Ovary (tissue), 3 donors: Measurements from ENCODE around the gene ADGRV1.

Experiments
- CTCF ChIP-seq, 3 donors: fragments of 450-650 bp in 2 of 3; fragments of 200-600 bp in 1 of 3; IDR thresholded peaks; one replicate each; pipeline versions ENCODE4 v1.5.1 to v1.8.0; 2016 to 2022; ENCODE audit warnings: antibody characterized with exemption in 3 of 3, mild to moderate bottlenecking in 1 of 3
- EP300 ChIP-seq: sonication (generic); formaldehyde crosslinking; IDR thresholded peaks from one replicate; pipeline ENCODE4 v1.6.1; 2017; ENCODE audit warnings: antibody characterized with exemption
- POLR2A ChIP-seq: fragments of 450-650 bp; IDR thresholded peaks from one replicate; pipeline ENCODE4 v1.6.1; 2017; ENCODE audit warnings: antibody characterized with exemption, mild to moderate bottlenecking, moderate library complexity
- donor health status: DM: no; HTN: no; CAD: no.

- TF ChIP-seq CTCF (IDR thresholded peaks at IDR 0.05) (no peak), POLR2A (no peak), EP300 (no peak)
These were observed 569.0 kb downstream of the ADGRV1 start for GRCh38 chr5:91127456-91128081.
